ENCODE measurements around the gene KANK4.

KANK4 gene

DNA sequence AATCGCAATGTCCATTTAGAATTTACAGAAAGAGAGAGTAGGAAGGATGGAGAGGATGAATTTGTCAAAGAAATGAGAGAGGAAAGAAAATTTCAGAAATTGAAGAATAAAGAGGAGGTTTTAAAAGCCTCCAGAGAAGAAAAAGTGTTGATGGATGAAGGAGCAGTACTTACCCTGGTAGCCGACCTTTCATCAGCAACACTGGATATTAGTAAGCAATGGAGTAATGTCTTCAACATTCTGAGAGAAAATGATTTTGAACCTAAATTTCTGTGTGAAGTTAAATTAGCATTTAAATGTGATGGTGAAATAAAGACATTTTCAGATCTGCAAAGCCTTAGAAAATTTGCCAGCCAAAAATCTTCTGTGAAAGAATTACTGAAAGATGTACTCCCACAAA lies 112.0 kb downstream of the KANK4 start:
- H3K9me3 Mint-ChIP-seq, result peaks cover 4 to 15% of the 10 kb centered on the region in 2 donors
- peaks cover 0 to 5% of the 10 kb centered on the region in 2 donors for H3K27me3 Mint-ChIP-seq
- H3K4me1 Mint-ChIP-seq (ENCODE audit: low read depth in 2 of 2), result no peaks in the 10 kb centered on the region
- no peaks in the 10 kb centered on the region for H3K36me3 Mint-ChIP-seq (ENCODE audit: insufficient read depth)
- ATAC-seq (replicated peaks), result no peak
- no peak overlapping the region for H3K4me3 Mint-ChIP-seq
- no peak for DNase-seq
- no peak overlapping the region for H3K27ac Mint-ChIP-seq

DNA sequence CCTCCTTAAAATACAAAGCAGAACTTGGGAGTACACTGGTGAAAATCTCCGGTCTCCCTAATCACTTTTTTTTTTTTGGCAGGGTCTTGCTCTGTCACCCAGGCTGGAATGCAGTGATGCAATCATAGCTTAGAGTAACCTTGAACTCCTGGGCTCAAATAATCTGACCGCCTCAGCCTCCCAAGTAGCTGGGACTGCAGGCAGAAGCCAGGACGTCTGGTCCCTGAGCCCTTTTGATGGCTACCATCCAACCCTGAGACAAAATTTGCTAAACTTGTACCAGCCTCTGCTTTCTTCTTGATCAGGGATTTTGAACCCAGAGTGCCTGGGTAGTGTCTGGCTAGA lies 120.5 kb downstream of the KANK4 start:
- Mint-ChIP-seq H3K4me1 (ENCODE audit: low read depth in 2 of 2) (peaks cover 1 to 7% of the 10 kb centered on the region in 2 donors), H3K4me3 (no peak overlapping the region), H3K36me3 (ENCODE audit: insufficient read depth) (no peaks in the 10 kb centered on the region), H3K27me3 (peaks cover 18 to 32% of the 10 kb centered on the region in 2 donors), H3K9me3 (no peaks in the 10 kb centered on the region), H3K27ac (no peak overlapping the region)
- DNase-seq (no peak), ATAC-seq (replicated peaks) (no peak)

DNA sequence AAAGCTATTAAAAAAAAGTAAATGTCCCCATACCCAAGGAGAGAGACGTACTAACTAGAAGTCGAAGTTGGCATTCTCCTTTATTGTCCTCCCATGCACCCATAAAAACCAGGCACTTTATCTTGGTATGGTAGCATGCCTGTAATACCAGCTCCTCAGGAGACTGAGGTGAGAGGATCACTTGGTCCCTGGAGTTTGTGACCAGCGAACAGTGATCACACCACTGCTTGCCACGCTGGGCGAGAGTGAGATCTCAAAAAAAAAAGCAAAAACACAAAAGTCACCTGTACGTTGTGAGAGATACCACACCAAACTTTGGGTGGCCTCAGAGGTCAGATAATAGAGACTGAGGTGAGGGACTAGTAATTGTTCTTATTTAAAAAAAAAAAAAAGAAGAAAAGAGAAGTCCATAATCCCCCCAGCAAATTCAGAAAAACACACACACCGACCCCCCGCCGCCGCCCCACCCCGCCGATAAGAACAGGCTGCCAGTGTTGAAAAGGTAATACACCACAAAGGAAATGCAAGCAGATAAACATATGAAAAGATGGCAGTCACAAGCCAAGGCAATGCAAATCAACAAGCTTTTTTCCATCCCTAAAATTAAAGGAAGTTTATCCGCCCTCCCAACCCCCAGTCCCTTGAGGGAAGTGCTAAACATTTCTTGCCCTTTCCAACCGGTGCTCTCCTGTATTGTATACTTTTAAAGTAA lies 121.0 kb downstream of the KANK4 start:
- no peak overlapping the region for H3K27ac Mint-ChIP-seq
- ATAC-seq (replicated peaks) (no peak), DNase-seq (no peak)
- no peaks in the 10 kb centered on the region for H3K9me3 Mint-ChIP-seq
- no peak overlapping the region for H3K4me3 Mint-ChIP-seq
- H3K4me1 Mint-ChIP-seq (ENCODE audit: low read depth in 2 of 2), result peaks cover 1 to 7% of the 10 kb centered on the region in 2 donors
- no peaks in the 10 kb centered on the region for H3K36me3 Mint-ChIP-seq (ENCODE audit: insufficient read depth)
- H3K27me3 Mint-ChIP-seq, result peaks cover 23 to 37% of the 10 kb centered on the region in 2 donors

DNA sequence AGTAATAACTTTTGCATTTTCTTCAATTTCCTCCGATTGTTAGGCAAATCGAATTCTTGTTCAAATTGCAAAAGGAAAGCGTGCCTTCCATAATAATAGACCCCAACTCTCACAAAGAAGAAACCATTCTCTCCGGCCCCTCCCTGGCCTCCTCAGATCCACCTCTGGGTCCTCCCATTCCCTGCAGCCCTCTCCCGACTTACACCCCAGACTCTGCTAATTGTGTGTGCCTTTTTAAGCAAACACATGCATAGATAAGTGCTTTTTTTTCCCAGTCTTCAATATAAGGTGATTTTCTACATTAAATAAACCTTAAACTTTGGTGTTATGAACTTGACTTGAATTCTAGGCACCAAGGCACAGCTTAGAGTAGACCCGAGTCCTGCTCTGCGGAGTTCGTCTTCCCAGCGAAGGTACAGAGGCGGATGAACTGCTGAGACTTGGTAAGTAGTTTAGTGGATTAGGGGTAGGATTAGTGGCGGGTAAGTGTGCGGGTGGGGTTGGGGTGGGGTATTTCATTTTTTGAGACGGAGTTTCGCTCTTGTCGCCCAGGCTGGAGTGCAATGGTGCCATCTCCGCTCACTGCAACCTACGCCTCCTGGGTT lies 123.0 kb downstream of the KANK4 start:
- H3K27me3 Mint-ChIP-seq, result peaks cover 36 to 54% of the 10 kb centered on the region in 2 donors
- ATAC-seq (replicated peaks) (no peak), DNase-seq (no peak)
- no peak overlapping the region for H3K4me3 Mint-ChIP-seq
- H3K27ac Mint-ChIP-seq, result no peak overlapping the region
- H3K36me3 Mint-ChIP-seq (ENCODE audit: insufficient read depth), result no peaks in the 10 kb centered on the region
- no peaks in the 10 kb centered on the region for H3K9me3 Mint-ChIP-seq
- peaks cover 1 to 7% of the 10 kb centered on the region in 2 donors for H3K4me1 Mint-ChIP-seq (ENCODE audit: low read depth in 2 of 2)

DNA sequence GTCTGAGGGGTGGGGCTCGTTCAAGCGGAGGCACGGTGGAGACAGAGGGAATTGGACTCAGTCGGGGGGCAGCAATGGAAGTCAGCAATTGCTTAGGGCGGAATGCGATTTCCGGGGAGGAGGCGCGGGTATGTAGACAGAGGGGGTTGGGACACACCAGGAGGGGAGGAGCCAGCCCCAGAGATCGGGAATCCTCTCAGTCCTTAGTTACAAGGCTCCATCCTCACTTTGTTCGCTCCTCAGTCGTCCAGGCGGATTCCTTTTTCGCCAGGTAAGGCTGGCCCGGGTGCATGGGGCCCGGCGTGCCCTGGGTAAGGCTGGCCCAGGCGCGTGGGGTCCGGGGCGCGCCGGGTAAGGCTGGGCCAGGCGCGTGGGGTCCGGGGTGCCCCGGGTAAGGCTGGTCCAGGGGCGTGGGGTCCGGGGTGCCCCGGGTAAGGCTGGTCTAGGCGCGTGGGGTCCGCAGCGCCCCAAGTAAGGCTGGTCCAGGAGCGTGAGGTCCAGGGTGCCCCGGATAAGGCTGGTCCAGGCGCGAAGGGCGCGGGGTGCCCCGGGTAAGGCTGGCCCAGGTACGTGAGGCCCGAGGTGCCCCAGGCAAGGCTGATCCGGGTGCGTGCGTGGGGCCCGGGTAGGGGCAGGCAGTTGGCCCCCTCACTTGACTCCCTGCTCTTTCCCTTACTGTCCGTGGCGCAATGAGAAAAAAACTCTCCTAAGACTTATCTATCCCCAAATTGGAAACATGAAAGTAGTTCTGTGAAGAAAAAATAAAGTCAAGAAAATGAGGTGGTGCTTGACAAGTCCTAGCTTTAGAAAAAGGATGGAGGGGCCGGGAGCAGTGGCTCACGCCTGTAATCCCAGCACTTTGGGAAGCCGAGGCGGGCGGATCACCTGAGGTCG lies 124.3 kb downstream of the KANK4 start, which contains the start of gene L1TD1:
Gene L1TD1, plus strand, starts transcription at position 199 of the 894 bp plus-strand sequence. CDS start 11,780 bp downstream, outside the sequence.
- H3K9me3 Mint-ChIP-seq, result no peaks in the 10 kb centered on the region
- no peak for DNase-seq
- no peaks in the 10 kb centered on the region for H3K36me3 Mint-ChIP-seq (ENCODE audit: insufficient read depth)
- H3K27me3 Mint-ChIP-seq, result peaks cover 36 to 54% of the 10 kb centered on the region in 2 donors
- peaks cover 1 to 7% of the 10 kb centered on the region in 2 donors for H3K4me1 Mint-ChIP-seq (ENCODE audit: low read depth in 2 of 2)
- no peak within 1 kb of the TSS for H3K27ac Mint-ChIP-seq
- no peak within 1 kb of the TSS for H3K4me3 Mint-ChIP-seq
- ATAC-seq (replicated peaks), result no peak

DNA sequence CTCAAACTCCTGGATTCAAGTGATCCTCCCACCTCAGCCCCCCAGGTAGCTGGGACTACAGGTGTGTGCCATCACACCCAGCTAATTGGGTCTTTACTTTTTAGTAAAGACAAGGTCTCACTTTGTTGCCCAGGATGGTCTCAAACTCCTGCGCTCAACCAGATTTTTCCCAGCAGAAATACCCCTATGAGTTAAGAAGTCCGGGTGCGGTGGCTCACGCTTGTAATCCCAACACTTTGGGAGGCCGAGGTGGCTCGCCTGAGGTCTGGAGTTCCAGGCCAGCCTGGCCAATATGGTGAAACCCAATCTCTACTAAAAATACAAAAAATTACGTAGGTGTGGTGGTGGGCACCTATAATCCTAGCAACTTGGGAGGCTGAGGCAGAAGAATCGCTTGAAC lies 131.1 kb downstream of the KANK4 start:
- peaks cover 3% of the 10 kb centered on the region for H3K36me3 Mint-ChIP-seq (ENCODE audit: insufficient read depth)
- H3K9me3 Mint-ChIP-seq, result no peaks in the 10 kb centered on the region
- no peak for ATAC-seq (replicated peaks)
- no peak overlapping the region for H3K4me3 Mint-ChIP-seq
- no peak overlapping the region for H3K27ac Mint-ChIP-seq
- peaks cover 12 to 26% of the 10 kb centered on the region in 2 donors for H3K27me3 Mint-ChIP-seq
- no peaks in the 10 kb centered on the region for H3K4me1 Mint-ChIP-seq (ENCODE audit: low read depth in 2 of 2)
- no peak for DNase-seq

DNA sequence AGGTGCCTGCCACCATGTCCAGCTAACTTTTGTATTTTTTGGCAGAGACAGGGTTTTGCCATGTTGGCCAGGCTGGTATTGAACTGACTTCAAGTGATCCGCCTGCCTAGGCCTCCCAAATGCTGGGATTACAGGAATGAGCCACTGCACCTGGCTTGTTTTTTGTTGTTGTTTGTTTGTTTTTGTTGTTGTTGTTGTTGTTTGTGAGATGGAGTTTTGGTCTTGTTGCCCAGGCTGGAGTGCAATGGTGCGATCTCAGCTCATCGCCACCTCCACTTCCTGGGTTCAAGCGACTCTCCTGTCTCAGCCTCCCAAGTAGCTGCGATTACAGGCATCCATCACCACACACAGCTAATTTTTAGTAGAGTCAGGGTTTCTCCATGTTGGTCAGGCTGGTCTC lies 131.7 kb downstream of the KANK4 start:
- DNase-seq (no peak), ATAC-seq (replicated peaks) (no peak)
- H3K4me3 Mint-ChIP-seq, result no peak overlapping the region
- no peaks in the 10 kb centered on the region for H3K4me1 Mint-ChIP-seq (ENCODE audit: low read depth in 2 of 2)
- peaks cover 3% of the 10 kb centered on the region for H3K36me3 Mint-ChIP-seq (ENCODE audit: insufficient read depth)
- H3K27ac Mint-ChIP-seq, result no peak overlapping the region
- no peaks in the 10 kb centered on the region for H3K9me3 Mint-ChIP-seq
- H3K27me3 Mint-ChIP-seq, result peaks cover 8 to 20% of the 10 kb centered on the region in 2 donors
